ENCODE data around the gene HYAL2. TPM values are rescaled to one million over a fixed set of nuclear protein-coding genes. Genes with fewer than 3 reads are reported as not detected.
A peak's percentile ranks its signal among the peaks of the same experiment; 100 is the strongest.

The HYAL2 gene
- total RNA-seq, 1 donor = 27.0 TPM

DNA sequence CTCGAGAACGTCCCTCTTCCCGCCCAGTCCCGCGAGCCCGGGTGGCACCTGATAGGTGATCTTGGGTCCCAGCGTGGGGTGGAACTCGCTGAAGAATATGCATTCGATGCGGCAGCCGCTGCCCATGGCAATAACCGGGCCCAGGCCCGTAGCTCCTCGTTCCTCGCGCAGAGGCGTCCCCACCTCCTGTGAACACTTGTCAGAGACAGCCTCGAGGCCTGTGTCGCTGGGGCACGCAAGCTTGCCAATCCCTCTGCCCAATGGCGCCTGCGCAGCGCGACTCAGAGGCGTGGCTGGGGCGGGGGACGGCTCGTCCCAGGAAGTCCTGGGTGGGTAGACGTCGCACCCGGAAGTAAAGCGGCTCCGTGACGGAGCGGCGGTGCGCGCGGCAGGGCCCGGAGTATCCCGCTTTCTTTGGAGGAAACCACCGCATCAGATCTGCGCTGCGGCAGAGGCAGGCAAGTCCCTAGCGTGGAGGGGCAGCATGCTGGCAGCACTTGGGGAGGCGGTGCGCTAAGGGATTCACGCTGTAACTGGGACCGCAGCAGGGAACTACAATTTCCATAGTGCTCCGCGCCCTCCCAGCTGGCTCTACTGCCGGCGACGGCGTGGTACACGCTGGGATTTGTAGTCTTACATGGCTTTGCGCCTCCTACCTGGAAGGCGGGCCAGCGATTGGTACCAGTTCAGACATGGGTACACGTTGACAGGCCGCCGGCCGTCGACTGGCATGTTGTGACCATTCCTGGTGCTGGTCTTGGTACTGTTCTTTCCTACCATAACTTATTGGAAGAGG is 28.2 kb upstream of the HYAL2 start, which contains the start of the genes CYB561D2 and NPRL2:
CYB561D2 (plus strand) TSS at position 336 of the 796 bp plus-strand sequence. CDS start 572 bp downstream, outside the sequence.
NPRL2 (minus strand) TSS at position 249 of the 796 bp plus-strand sequence; CDS start at position 126, 123 bp downstream.
- DNase-seq (ENCODE audit: low read depth) = peak; percentile 87
- TF ChIP-seq CTCF (IDR thresholded peaks at IDR 0.05; ENCODE audit: insufficient read depth, low read length) = no peak
- peak within 1 kb of the TSS; percentile 98 for H3K4me3 ChIP-seq (ENCODE audit: low read depth, low read length)

DNA sequence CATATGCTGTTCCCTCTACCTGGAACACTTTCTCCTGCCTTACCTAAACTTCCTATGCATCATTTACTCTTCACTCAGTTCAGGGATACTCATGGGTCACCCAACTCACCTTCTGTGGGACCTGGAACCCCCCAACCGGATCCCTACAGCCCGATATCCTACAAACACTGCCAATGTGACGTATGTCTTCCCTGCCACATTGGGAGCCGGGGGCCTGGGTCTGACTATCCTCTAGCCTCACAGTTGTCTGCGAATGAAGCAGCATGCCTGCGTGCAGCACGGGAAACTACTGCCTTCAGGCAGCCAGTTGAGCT is 27.6 kb upstream of the HYAL2 start:
- no peak for TF ChIP-seq CTCF (IDR thresholded peaks at IDR 0.05; ENCODE audit: insufficient read depth, low read length)
- H3K4me3 ChIP-seq (ENCODE audit: low read depth, low read length) = peak overlapping the region; percentile 98
- DNase-seq (ENCODE audit: low read depth) = no peak

DNA sequence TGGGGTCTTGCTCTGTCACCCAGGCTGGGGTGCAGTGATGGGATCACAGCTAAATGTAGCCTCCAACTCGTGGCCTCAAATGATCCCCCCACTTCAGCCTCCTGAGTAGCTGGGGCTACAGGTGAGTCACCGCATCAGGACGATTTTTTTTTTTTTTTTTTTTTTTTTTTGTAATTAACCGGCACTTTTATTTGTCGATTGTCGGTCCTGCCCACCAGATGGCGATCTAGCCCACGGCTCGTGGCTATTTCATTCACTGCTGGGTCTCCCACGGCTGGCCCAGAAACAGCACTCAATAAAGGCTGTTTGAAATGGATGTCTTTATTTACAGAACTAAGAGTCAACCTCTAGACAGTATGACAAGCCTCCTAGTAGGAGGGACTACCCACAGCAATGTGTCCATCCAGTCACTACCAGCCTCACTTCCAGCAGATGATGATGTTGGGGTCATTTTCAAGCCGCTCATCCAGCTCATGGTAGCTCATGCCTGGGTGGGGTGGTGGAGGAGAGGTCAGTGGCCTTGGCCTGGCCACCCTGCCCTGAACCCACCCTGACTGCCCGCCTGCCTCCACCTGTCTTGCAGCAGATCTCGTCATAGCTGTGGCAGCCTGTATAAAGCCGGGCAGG is 24.8 kb upstream of the HYAL2 start:
- H3K4me3 ChIP-seq (ENCODE audit: low read depth, low read length) = no peak overlapping the region
- TF ChIP-seq CTCF (IDR thresholded peaks at IDR 0.05; ENCODE audit: insufficient read depth, low read length) = peak; percentile 63
- DNase-seq (ENCODE audit: low read depth) = peak; percentile 75

GRCh38 chr3:50345586-50346234 is 23.2 kb upstream of the HYAL2 start, which contains the start of gene ZMYND10:
ZMYND10 (minus strand) TSS chr3:50345732; CDS start chr3:50345579, 153 bp downstream.
- DNase-seq (ENCODE audit: low read depth) = peak; percentile 52
- H3K4me3 ChIP-seq (ENCODE audit: low read depth, low read length) = peak within 1 kb of the TSS; percentile 67
- TF ChIP-seq CTCF (IDR thresholded peaks at IDR 0.05; ENCODE audit: insufficient read depth, low read length) = no peak

DNA sequence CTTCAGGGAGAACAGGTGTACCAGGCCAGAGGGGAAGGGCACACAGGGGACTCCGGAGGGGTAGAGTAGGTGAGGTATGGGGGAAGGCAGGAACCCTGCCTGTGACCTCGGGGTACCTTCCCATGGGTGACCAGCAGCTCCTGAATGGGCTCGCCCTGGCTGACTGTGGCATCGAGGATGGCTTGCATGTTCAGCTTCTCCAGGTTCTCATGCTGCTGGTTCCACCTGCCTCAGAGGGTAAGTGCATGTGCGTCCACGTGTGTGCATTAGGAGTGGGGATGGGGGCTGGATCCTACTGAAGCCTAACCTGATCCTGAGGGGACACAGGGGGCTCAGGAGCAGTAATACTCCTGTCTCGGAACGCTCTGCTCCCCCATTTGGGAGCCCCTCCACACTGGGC is 22.5 kb upstream of the HYAL2 start:
- peak overlapping the region; percentile 67 for H3K4me3 ChIP-seq (ENCODE audit: low read depth, low read length)
- DNase-seq (ENCODE audit: low read depth) = no peak
- no peak for TF ChIP-seq CTCF (IDR thresholded peaks at IDR 0.05; ENCODE audit: insufficient read depth, low read length)

GRCh38 chr3:50342813-50343633 is 20.5 kb upstream of the HYAL2 start:
- TF ChIP-seq CTCF (IDR thresholded peaks at IDR 0.05; ENCODE audit: insufficient read depth, low read length) = no peak
- H3K4me3 ChIP-seq (ENCODE audit: low read depth, low read length) = no peak overlapping the region

More at GRCh38 chr3:50342813-50343633, 20.5 kb upstream of the HYAL2 start:
- DNase-seq (ENCODE audit: low read depth) = no peak
